HEK293 (cell line): ENCODE data around the gene NCBP1.

Experiments used
- CTCF ChIA-PET: fragments of 350-600 bp; formaldehyde crosslinking; extraction: SDS; loops from one replicate; lab custom pipeline; 2021; ENCODE audit warnings: antibody characterized with exemption; lab: Yijun Ruan, JAX
- POLR2A ChIA-PET: fragments of 300-600 bp; formaldehyde crosslinking; extraction: SDS; loops from one replicate; lab custom pipeline; 2020; ENCODE audit warnings: antibody characterized with exemption, inconsistent platforms; lab: Yijun Ruan, JAX
- H3K27ac ChIP-seq: fragments of 200-500 bp; sonication (Bioruptor generic); 2 replicates; pipeline ENCODE4 v1.5.1; 2014; ENCODE audit warnings: low read depth, low read length, control low read depth, inconsistent platforms; ENCODE audit errors: extremely low read depth
- H3K36me3 ChIP-seq, 2 experiments: fragments of 200-500 bp in 1 of 2; sonication (Bioruptor generic) in 1 of 2; 1 replicate in 1 of 2; 2 replicates in 1 of 2; pipeline ENCODE4 v1.5.1; 2014 to 2017; ENCODE audit warnings: inconsistent platforms in 2 of 2, low read length in 2 of 2; ENCODE audit not compliant: control insufficient read depth in 2 of 2, insufficient read depth in 1 of 2
- H3K4me1 ChIP-seq: fragments of 200-500 bp; sonication (Bioruptor generic); 2 replicates; pipeline ENCODE4 v1.5.1; 2014; ENCODE audit warnings: mild to moderate bottlenecking, low read length, inconsistent platforms; ENCODE audit not compliant: control insufficient read depth, insufficient read depth
- H3K4me3 ChIP-seq: 2 replicates; pipeline ENCODE4 v1.5.1; 2011; ENCODE audit warnings: low read depth, mild to moderate bottlenecking, control low read depth, low read length, moderate library complexity
- H3K9me3 ChIP-seq: fragments of 200-500 bp; sonication (Bioruptor generic); 2 replicates; pipeline ENCODE4 v1.5.1; 2014; ENCODE audit warnings: low read depth, low read length, inconsistent platforms; ENCODE audit not compliant: control insufficient read depth, insufficient read depth
- CTCF ChIP-seq: fragments of 450-650 bp; formaldehyde crosslinking; IDR thresholded peaks from 2 replicates; pipeline ENCODE4 v1.5.1; 2016; ENCODE audit warnings: missing biosample characterization, missing genetic modification characterization
- MYNN ChIP-seq: fragments of 450-650 bp; formaldehyde crosslinking; IDR thresholded peaks from 2 replicates; pipeline ENCODE4 v1.5.1; 2016; ENCODE audit warnings: missing biosample characterization, missing genetic modification characterization, borderline replicate concordance
- OSR2 ChIP-seq: fragments of 450-650 bp; formaldehyde crosslinking; IDR thresholded peaks from 2 replicates; pipeline ENCODE4 v1.5.1; 2016; ENCODE audit warnings: missing biosample characterization, missing genetic modification characterization
- SALL2 ChIP-seq: fragments of 450-650 bp; formaldehyde crosslinking; IDR thresholded peaks from 2 replicates; pipeline ENCODE4 v1.5.0; 2017; ENCODE audit warnings: missing biosample characterization, mild to moderate bottlenecking, missing genetic modification characterization, borderline replicate concordance
- SETDB1 ChIP-seq: IDR thresholded peaks from one replicate; pipeline ENCODE4 v1.6.1; 2017; ENCODE audit warnings: mild to moderate bottlenecking, low read length, moderate library complexity, mixed read lengths; ENCODE audit not compliant: insufficient read length
- SP2 ChIP-seq: fragments of 450-650 bp; formaldehyde crosslinking; IDR thresholded peaks from 2 replicates; pipeline ENCODE4 v1.5.1; 2016; ENCODE audit warnings: missing biosample characterization, missing genetic modification characterization
- ZNF132 ChIP-seq: fragments of 450-650 bp; formaldehyde crosslinking; IDR thresholded peaks from 2 replicates; pipeline ENCODE4 v1.5.1; 2017; ENCODE audit warnings: missing biosample characterization, missing genetic modification characterization, borderline replicate concordance
- ZNF138 ChIP-seq: fragments of 450-650 bp; formaldehyde crosslinking; IDR thresholded peaks from 2 replicates; pipeline ENCODE4 v1.5.1; 2016; ENCODE audit warnings: missing biosample characterization, missing genetic modification characterization, borderline replicate concordance
- ZNF19 ChIP-seq: fragments of 450-650 bp; formaldehyde crosslinking; IDR thresholded peaks from 2 replicates; pipeline ENCODE4; 2016; ENCODE audit warnings: missing biosample characterization, missing genetic modification characterization, low read depth
- ZNF248 ChIP-seq: fragments of 450-650 bp; formaldehyde crosslinking; IDR thresholded peaks from 2 replicates; pipeline ENCODE4 v1.5.1; 2017; ENCODE audit warnings: missing biosample characterization, missing genetic modification characterization
- ZNF274 ChIP-seq, 2 experiments: fragments of 200-500 bp in 1 of 2; fragments of 450-650 bp in 1 of 2; sonication (Bioruptor generic) in 1 of 2; formaldehyde crosslinking in 1 of 2; IDR thresholded peaks; 2 replicates each; pipeline versions ENCODE4 v1.5.1 to v1.6.1; 2014 to 2016; ENCODE audit warnings: borderline replicate concordance in 1 of 2, inconsistent platforms in 1 of 2, low read length in 1 of 2, missing biosample characterization in 1 of 2, missing genetic modification characterization in 1 of 2
- ZNF302 ChIP-seq: fragments of 450-650 bp; formaldehyde crosslinking; IDR thresholded peaks from 2 replicates; pipeline ENCODE4 v1.5.1; 2016; ENCODE audit warnings: missing biosample characterization, missing genetic modification characterization, low read depth
- ZNF354C ChIP-seq: fragments of 450-650 bp; formaldehyde crosslinking; IDR thresholded peaks from 2 replicates; pipeline ENCODE4 v1.5.1; 2016; ENCODE audit warnings: missing biosample characterization, missing genetic modification characterization, low read depth, borderline replicate concordance
- ZNF362 ChIP-seq: fragments of 450-650 bp; formaldehyde crosslinking; IDR thresholded peaks from 2 replicates; pipeline ENCODE4 v1.5.1; 2016; ENCODE audit warnings: missing biosample characterization, missing genetic modification characterization
- ZNF521 ChIP-seq: fragments of 450-650 bp; formaldehyde crosslinking; IDR thresholded peaks from 2 replicates; pipeline ENCODE4 v1.5.1; 2017; ENCODE audit warnings: missing biosample characterization, mild to moderate bottlenecking, missing genetic modification characterization
- ZNF529 ChIP-seq: fragments of 450-650 bp; formaldehyde crosslinking; IDR thresholded peaks from 2 replicates; pipeline ENCODE4 v1.5.1; 2017; ENCODE audit warnings: missing genetic modification characterization, missing biosample characterization; ENCODE audit not compliant: insufficient replicate concordance
- ZNF558 ChIP-seq: fragments of 450-650 bp; formaldehyde crosslinking; IDR thresholded peaks from 2 replicates; pipeline ENCODE4 v1.5.1; 2016; ENCODE audit warnings: missing biosample characterization, missing genetic modification characterization
- ZNF561 ChIP-seq: fragments of 450-650 bp; IDR thresholded peaks from 2 replicates; pipeline ENCODE4 v1.5.1; 2018; ENCODE audit warnings: missing biosample characterization, missing genetic modification characterization, borderline replicate concordance
- ZNF571 ChIP-seq: fragments of 450-650 bp; formaldehyde crosslinking; IDR thresholded peaks from 2 replicates; pipeline ENCODE4 v1.5.0; 2017; ENCODE audit warnings: missing biosample characterization, missing genetic modification characterization
- ZNF596 ChIP-seq: fragments of 450-650 bp; IDR thresholded peaks from 2 replicates; pipeline ENCODE4 v1.5.0; 2018; ENCODE audit warnings: missing biosample characterization, mild to moderate bottlenecking, missing genetic modification characterization, moderate library complexity
- ZNF654 ChIP-seq: fragments of 450-650 bp; formaldehyde crosslinking; IDR thresholded peaks from 2 replicates; pipeline ENCODE4 v1.5.1; 2016; ENCODE audit warnings: low read depth, missing biosample characterization, missing genetic modification characterization
- ZNF830 ChIP-seq: fragments of 450-650 bp; IDR thresholded peaks from 2 replicates; pipeline ENCODE4 v1.5.0; 2018; ENCODE audit warnings: missing biosample characterization, missing genetic modification characterization, low read depth, mild to moderate bottlenecking, moderate library complexity
- TF ChIP-seq, protein P1 (sequence below): fragments of 450-650 bp; formaldehyde crosslinking; IDR thresholded peaks from 2 replicates; pipeline ENCODE4 v1.5.1; 2016; ENCODE audit warnings: missing biosample characterization, missing genetic modification characterization, borderline replicate concordance
- TF ChIP-seq, protein P2 (sequence below): fragments of 450-650 bp; formaldehyde crosslinking; IDR thresholded peaks from 2 replicates; pipeline ENCODE4 v1.5.0; 2017; ENCODE audit warnings: missing biosample characterization, missing genetic modification characterization, borderline replicate concordance

The NCBP1 gene

DNA sequence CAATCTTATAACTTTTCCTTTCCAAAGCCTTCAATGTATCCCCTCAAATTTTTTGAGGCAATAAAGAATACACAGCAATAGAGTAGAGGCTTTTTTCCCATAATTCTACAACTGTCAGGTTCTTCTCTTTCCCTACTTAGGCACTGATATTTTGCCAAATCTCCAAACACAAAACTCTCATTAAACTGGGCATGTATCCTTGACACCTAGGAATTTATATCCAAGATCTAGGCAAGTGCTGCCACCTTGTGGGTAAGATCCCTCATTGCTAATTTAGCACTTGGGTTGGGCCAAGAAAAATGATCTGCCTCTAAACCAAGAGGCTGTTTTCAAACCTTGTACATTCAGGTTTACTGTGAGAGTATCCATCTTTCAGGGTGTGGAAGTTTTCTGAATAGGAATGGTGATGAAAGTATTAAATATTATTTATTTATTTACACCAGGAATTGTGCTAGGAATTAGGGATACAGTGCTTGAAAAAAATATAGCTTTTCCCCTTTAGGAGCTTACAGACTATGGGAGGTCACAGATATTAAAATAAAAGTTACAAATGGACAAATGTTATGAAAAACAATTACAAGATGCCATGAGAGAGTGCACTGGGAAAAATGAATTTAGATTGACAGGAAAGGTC, 18.1 kb upstream of the NCBP1 start (continued):
- TF ChIP-seq CTCF = 0 out of 2 replicates have a peak, but pooled peaks have one; percentile 43
- TF ChIP-seq, protein P1, sequence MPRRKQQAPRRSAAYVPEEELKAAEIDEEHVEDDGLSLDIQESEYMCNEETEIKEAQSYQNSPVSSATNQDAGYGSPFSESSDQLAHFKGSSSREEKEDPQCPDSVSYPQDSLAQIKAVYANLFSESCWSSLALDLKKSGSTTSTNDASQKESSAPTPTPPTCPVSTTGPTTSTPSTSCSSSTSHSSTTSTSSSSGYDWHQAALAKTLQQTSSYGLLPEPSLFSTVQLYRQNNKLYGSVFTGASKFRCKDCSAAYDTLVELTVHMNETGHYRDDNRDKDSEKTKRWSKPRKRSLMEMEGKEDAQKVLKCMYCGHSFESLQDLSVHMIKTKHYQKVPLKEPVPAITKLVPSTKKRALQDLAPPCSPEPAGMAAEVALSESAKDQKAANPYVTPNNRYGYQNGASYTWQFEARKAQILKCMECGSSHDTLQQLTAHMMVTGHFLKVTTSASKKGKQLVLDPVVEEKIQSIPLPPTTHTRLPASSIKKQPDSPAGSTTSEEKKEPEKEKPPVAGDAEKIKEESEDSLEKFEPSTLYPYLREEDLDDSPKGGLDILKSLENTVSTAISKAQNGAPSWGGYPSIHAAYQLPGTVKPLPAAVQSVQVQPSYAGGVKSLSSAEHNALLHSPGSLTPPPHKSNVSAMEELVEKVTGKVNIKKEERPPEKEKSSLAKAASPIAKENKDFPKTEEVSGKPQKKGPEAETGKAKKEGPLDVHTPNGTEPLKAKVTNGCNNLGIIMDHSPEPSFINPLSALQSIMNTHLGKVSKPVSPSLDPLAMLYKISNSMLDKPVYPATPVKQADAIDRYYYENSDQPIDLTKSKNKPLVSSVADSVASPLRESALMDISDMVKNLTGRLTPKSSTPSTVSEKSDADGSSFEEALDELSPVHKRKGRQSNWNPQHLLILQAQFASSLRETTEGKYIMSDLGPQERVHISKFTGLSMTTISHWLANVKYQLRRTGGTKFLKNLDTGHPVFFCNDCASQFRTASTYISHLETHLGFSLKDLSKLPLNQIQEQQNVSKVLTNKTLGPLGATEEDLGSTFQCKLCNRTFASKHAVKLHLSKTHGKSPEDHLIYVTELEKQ (tag by site-specific recombination) = no peak
- no peak for TF ChIP-seq ZNF132 (tag by site-specific recombination)
- TF ChIP-seq ZNF529 (tag by site-specific recombination) = no peak
- peak; percentile 89 for TF ChIP-seq ZNF654 (tag by site-specific recombination)
- TF ChIP-seq ZNF596 (tag by site-specific recombination) = no peak
- TF ChIP-seq, all 188 proteins: peak for 4

GRCh38 chr9:97617939-97618416, 15.6 kb upstream of the NCBP1 start:
- TF ChIP-seq SP2 (tag by site-specific recombination) (no peak), OSR2 (tag by site-specific recombination) (no peak), ZNF558 (tag by site-specific recombination) (no peak), SALL2 (no peak), ZNF248 (tag by site-specific recombination) (no peak), ZNF302 (no peak), ZNF521 (tag by site-specific recombination) (no peak), ZNF571 (tag by site-specific recombination) (no peak), ZNF138 (tag by site-specific recombination) (no peak), MYNN (no peak), ZNF19 (tag by site-specific recombination) (no peak), ZNF274 (IDR thresholded peaks at IDR 0.05; ENCODE audit: low read length) (no peak), ZNF274 (tag by site-specific recombination; IDR thresholded peaks at IDR 0.05; ENCODE audit: borderline replicate concordance) (no peak), SETDB1 (no peak), ZNF561 (tag by site-specific recombination) (no peak), ZNF830 (tag by site-specific recombination) (no peak), ZNF354C (tag by site-specific recombination) (no peak), ZNF362 (no peak)
- TF ChIP-seq, protein P2, sequence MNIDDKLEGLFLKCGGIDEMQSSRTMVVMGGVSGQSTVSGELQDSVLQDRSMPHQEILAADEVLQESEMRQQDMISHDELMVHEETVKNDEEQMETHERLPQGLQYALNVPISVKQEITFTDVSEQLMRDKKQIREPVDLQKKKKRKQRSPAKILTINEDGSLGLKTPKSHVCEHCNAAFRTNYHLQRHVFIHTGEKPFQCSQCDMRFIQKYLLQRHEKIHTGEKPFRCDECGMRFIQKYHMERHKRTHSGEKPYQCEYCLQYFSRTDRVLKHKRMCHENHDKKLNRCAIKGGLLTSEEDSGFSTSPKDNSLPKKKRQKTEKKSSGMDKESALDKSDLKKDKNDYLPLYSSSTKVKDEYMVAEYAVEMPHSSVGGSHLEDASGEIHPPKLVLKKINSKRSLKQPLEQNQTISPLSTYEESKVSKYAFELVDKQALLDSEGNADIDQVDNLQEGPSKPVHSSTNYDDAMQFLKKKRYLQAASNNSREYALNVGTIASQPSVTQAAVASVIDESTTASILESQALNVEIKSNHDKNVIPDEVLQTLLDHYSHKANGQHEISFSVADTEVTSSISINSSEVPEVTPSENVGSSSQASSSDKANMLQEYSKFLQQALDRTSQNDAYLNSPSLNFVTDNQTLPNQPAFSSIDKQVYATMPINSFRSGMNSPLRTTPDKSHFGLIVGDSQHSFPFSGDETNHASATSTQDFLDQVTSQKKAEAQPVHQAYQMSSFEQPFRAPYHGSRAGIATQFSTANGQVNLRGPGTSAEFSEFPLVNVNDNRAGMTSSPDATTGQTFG (tag by site-specific recombination) = no peak
- TF ChIP-seq, all 188 proteins: peak for 0
- Histone ChIP-seq H3K4me3 (no peak overlapping the region), H3K36me3 (peaks cover 0 to 66% of the 10 kb centered on the region in 2 experiments; a peak in 2 of 3 replicates), H3K9me3 (no peaks in the 10 kb centered on the region), H3K27ac (no peak overlapping the region), H3K4me1 (no peaks in the 10 kb centered on the region)
- POLR2A ChIA-PET = no interaction called here
- CTCF ChIA-PET = interaction anchor here (0.7 to 13.2 kb wide), 5 partner anchors 10 to 232 kb away, joined by 3 to 255 read pairs (median 4); partner anchors contain the start of gene TSTD2
